Caco-2 (cell line): ENCODE results near the gene CRACR2B. TPM values are rescaled to one million over a fixed set of nuclear protein-coding genes. Genes with fewer than 3 reads are reported as not detected.

Source experiments
- BruUV-seq: library from RNA; stranded (reverse); fragments of 400-500 nt; replicated peaks from 2 replicates; lab custom pipeline; 2021; lab: Mats Ljungman, UMichigan
- CTCF ChIA-PET: fragments of 300-600 bp; sonication (Branson Sonifier 250); formaldehyde crosslinking; loops from one replicate; lab custom pipeline; 2022; ENCODE audit warnings: antibody characterized with exemption; lab: Charles Lee
- POLR2A ChIA-PET: fragments of 300-600 bp; sonication (Branson Sonifier 250); formaldehyde crosslinking; loops from one replicate; lab custom pipeline; 2022; ENCODE audit warnings: antibody characterized with exemption; lab: Charles Lee
- DNase-seq, 2 experiments: peaks; one replicate each; pipeline versions ENCODE4 v3.0.0 to v3.0.0-alpha.2; 2020 to 2022
- H3K27me3 ChIP-seq: replicated peaks from 2 replicates; pipeline ENCODE4 v1.6.0; 2011; ENCODE audit warnings: low read length; ENCODE audit not compliant: control insufficient read depth, insufficient read depth
- H3K36me3 ChIP-seq: 2 replicates; pipeline ENCODE4 v1.5.1; 2011; ENCODE audit warnings: low read length; ENCODE audit not compliant: control insufficient read depth, insufficient read depth
- H3K4me1 ChIP-seq: fragments of 250-450 bp; sonication (Bioruptor Pico); 2 replicates; pipeline ENCODE4 v1.5.1; 2020; ENCODE audit warnings: mild to moderate bottlenecking
- H3K4me3 ChIP-seq: 2 replicates; pipeline ENCODE4 v1.5.1; 2011; ENCODE audit warnings: low read depth, mild to moderate bottlenecking, control low read depth, low read length
- H3K9me3 ChIP-seq: fragments of 250-450 bp; sonication (Bioruptor Pico); 2 replicates; pipeline ENCODE4 v1.5.1; 2020; ENCODE audit warnings: mild to moderate bottlenecking, moderate library complexity
- H3K27ac Mint-ChIP-seq: one replicate; pipeline ENCODE4 v1.8.0; 2022; ENCODE audit warnings: mixed read lengths; ENCODE audit not compliant: unreplicated experiment
- H3K27me3 Mint-ChIP-seq: one replicate; pipeline ENCODE4 v1.8.0; 2022; ENCODE audit warnings: mixed read lengths; ENCODE audit not compliant: insufficient read depth, unreplicated experiment
- H3K36me3 Mint-ChIP-seq: one replicate; pipeline ENCODE4 v1.8.0; 2022; ENCODE audit warnings: mild to moderate bottlenecking, mixed read lengths; ENCODE audit not compliant: insufficient read depth, unreplicated experiment
- H3K4me1 Mint-ChIP-seq: one replicate; pipeline ENCODE4 v1.8.0; 2022; ENCODE audit warnings: low read depth, mixed read lengths; ENCODE audit not compliant: unreplicated experiment
- H3K4me3 Mint-ChIP-seq: one replicate; pipeline ENCODE4 v1.8.0; 2022; ENCODE audit warnings: mild to moderate bottlenecking, moderate library complexity, mixed read lengths; ENCODE audit not compliant: unreplicated experiment
- H3K9me3 Mint-ChIP-seq: one replicate; pipeline ENCODE4 v1.8.0; 2022; ENCODE audit warnings: mixed read lengths; ENCODE audit not compliant: unreplicated experiment
- intact Hi-C: fragments of 100-400 bp; cut with micrococcal nuclease; formaldehyde crosslinking; loops from one replicate; pipeline ENCODE4 v1.10.0; 2022; ENCODE audit not compliant: unreplicated experiment
- total RNA-seq: library from RNA; stranded (reverse); gene quantifications from 2 replicates; pipeline ENCODE4 v1.2.3, GENCODE V29; 2022
- TF ChIP-seq, protein P1 (sequence below), 2 experiments: fragments of 200-600 bp in 1 of 2; IDR thresholded peaks; 1 replicate in 1 of 2; 2 replicates in 1 of 2; pipeline versions ENCODE4 v1.5.1 to v1.8.0; 2011 to 2022; ENCODE audit warnings: antibody characterized with exemption in 1 of 2, control low read depth in 1 of 2, inconsistent platforms in 1 of 2, low read depth in 1 of 2, low read length in 1 of 2, mild to moderate bottlenecking in 1 of 2, moderate library complexity in 1 of 2; ENCODE audit not compliant: insufficient read depth in 1 of 2, severe bottlenecking in 1 of 2, unreplicated experiment in 1 of 2

Gene CRACR2B
- total RNA-seq, 1 experiment from 2014 or later: 15.4 TPM

GRCh38 chr11:870127-870413 is 42.4 kb downstream of the CRACR2B start:
- H3K4me1 ChIP-seq: no peaks in the 10 kb centered on the region
- H3K36me3 ChIP-seq: no peaks in the 10 kb centered on the region; the same call in none of the 2 replicates
- CTCF ChIA-PET: interaction anchor here (0.6 to 1.4 kb wide), 5 partner anchors 15 to 181 kb away, joined by 3 to 13 read pairs (median 3); no protein-coding TSS in a partner anchor
- H3K4me3 ChIP-seq: no peak overlapping the region
- Mint-ChIP-seq H3K4me3 (no peak overlapping the region), H3K36me3 (peaks cover 83% of the 10 kb centered on the region), H3K4me1 (no peaks in the 10 kb centered on the region), H3K27ac (no peak overlapping the region), H3K9me3 (no peaks in the 10 kb centered on the region), H3K27me3 (no peaks in the 10 kb centered on the region)
- H3K9me3 ChIP-seq: no peaks in the 10 kb centered on the region
- POLR2A ChIA-PET: no interaction called here
- no peaks in the 10 kb centered on the region for H3K27me3 ChIP-seq
- TF ChIP-seq, protein P1, sequence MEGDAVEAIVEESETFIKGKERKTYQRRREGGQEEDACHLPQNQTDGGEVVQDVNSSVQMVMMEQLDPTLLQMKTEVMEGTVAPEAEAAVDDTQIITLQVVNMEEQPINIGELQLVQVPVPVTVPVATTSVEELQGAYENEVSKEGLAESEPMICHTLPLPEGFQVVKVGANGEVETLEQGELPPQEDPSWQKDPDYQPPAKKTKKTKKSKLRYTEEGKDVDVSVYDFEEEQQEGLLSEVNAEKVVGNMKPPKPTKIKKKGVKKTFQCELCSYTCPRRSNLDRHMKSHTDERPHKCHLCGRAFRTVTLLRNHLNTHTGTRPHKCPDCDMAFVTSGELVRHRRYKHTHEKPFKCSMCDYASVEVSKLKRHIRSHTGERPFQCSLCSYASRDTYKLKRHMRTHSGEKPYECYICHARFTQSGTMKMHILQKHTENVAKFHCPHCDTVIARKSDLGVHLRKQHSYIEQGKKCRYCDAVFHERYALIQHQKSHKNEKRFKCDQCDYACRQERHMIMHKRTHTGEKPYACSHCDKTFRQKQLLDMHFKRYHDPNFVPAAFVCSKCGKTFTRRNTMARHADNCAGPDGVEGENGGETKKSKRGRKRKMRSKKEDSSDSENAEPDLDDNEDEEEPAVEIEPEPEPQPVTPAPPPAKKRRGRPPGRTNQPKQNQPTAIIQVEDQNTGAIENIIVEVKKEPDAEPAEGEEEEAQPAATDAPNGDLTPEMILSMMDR (IDR thresholded peaks at IDR 0.05; ENCODE audit: insufficient read depth in 1 of 2, low read depth in 1 of 2, low read length in 1 of 2, severe bottlenecking in 1 of 2, unreplicated experiment in 1 of 2): peak; percentile 40 to 71
- peak in 1 of 2 experiments; percentile 61 for DNase-seq
- intact Hi-C loops: no loop called here
- BruUV-seq: no TSS peak

DNA sequence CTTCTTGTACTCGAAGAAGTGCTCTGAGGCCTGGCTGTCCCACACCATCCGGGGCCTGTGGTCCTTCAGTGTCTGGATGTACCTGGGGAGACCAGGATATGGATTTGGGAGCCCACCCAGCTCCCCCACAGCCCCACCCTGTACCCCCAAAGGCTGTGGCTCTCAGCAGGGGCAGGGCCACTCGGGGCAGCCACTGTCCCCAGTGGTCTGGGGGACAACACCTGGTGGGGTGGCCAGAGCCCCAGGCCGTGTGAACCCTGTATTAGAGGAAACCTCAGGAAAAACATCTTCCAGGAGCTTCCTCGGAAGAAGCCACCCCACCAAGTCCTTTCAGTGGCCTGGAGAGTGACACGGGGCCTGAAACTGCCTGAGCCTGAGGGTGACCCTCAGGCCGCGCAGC is 42.7 kb downstream of the CRACR2B start:
- Mint-ChIP-seq H3K27me3 (no peaks in the 10 kb centered on the region), H3K4me3 (no peak overlapping the region), H3K36me3 (peaks cover 81% of the 10 kb centered on the region), H3K9me3 (no peaks in the 10 kb centered on the region), H3K27ac (no peak overlapping the region), H3K4me1 (no peaks in the 10 kb centered on the region)
- Histone ChIP-seq H3K4me3 (no peak overlapping the region), H3K9me3 (no peaks in the 10 kb centered on the region), H3K4me1 (no peaks in the 10 kb centered on the region), H3K36me3 (no peaks in the 10 kb centered on the region; the same call in none of the 2 replicates), H3K27me3 (no peaks in the 10 kb centered on the region)
- no TSS peak for BruUV-seq
- DNase-seq: no peak
- ChIA-PET POLR2A (no interaction called here), CTCF (interaction anchor here (0.6 to 1.4 kb wide), 5 partner anchors 16 to 181 kb away, joined by 3 to 13 read pairs (median 3); no protein-coding TSS in a partner anchor)
- intact Hi-C loops: no loop called here
- TF ChIP-seq, protein P1 (IDR thresholded peaks at IDR 0.05; ENCODE audit: insufficient read depth in 1 of 2, low read depth in 1 of 2, low read length in 1 of 2, severe bottlenecking in 1 of 2, unreplicated experiment in 1 of 2): no peak

GRCh38 chr11:871472-871871 is 43.8 kb downstream of the CRACR2B start:
- H3K36me3 ChIP-seq: no peaks in the 10 kb centered on the region; the same call in 1 of the 2 replicates
- Mint-ChIP-seq H3K4me3 (no peak overlapping the region), H3K27me3 (no peaks in the 10 kb centered on the region), H3K27ac (no peak overlapping the region), H3K9me3 (no peaks in the 10 kb centered on the region), H3K36me3 (peaks cover 78% of the 10 kb centered on the region), H3K4me1 (no peaks in the 10 kb centered on the region)
- H3K27me3 ChIP-seq: no peaks in the 10 kb centered on the region
- no peaks in the 10 kb centered on the region for H3K9me3 ChIP-seq
- H3K4me1 ChIP-seq: no peaks in the 10 kb centered on the region
- CTCF ChIA-PET: no interaction called here
- POLR2A ChIA-PET: no interaction called here
- DNase-seq: no peak
- intact Hi-C loops: no loop called here
- no TSS peak for BruUV-seq
- TF ChIP-seq, protein P1 (IDR thresholded peaks at IDR 0.05; ENCODE audit: insufficient read depth in 1 of 2, low read depth in 1 of 2, low read length in 1 of 2, severe bottlenecking in 1 of 2, unreplicated experiment in 1 of 2): no peak
- H3K4me3 ChIP-seq: no peak overlapping the region
